SK-N-MC (cell line): ENCODE measurements around the gene LGMN.

Experiments used
- DNase-seq: peaks from one replicate; pipeline ENCODE4 v3.0.0-alpha.2; 2011; ENCODE audit warnings: low read depth, low spot score
- H3K27ac ChIP-seq: fragments of 200-600 bp; sonication (generic); 2 replicates; pipeline ENCODE4 v1.5.1; 2016; ENCODE audit warnings: mixed run types
- H3K36me3 ChIP-seq: fragments of 200-600 bp; sonication (generic); 2 replicates; pipeline ENCODE4 v1.6.1; 2017; ENCODE audit warnings: antibody characterized with exemption, low read length, mixed read lengths; ENCODE audit not compliant: insufficient read depth
- H3K4me3 ChIP-seq: fragments of 200-600 bp; sonication (generic); 2 replicates; pipeline ENCODE4 v1.5.1; 2016
- H3K9ac ChIP-seq: fragments of 200-600 bp; sonication (generic); 2 replicates; pipeline ENCODE4 v1.8.0; 2017; ENCODE audit warnings: mixed run types, mixed read lengths; ENCODE audit not compliant: insufficient read length
- H3K9me3 ChIP-seq: fragments of 200-600 bp; sonication (generic); 2 replicates; pipeline ENCODE4 v1.6.1; 2017; ENCODE audit warnings: low read depth, mild to moderate bottlenecking, antibody characterized with exemption, low read length, moderate library complexity, mixed read lengths
- EZH2 ChIP-seq: fragments of 200-600 bp; sonication (generic); IDR thresholded peaks from one replicate; pipeline ENCODE4 v1.6.1; 2017; ENCODE audit warnings: antibody characterized with exemption
- FOXP2 ChIP-seq: optimal IDR thresholded peaks from 2 replicates; pipeline ENCODE3; 2011; ENCODE audit warnings: mild to moderate bottlenecking, moderate library complexity; ENCODE audit not compliant: insufficient read depth; ENCODE audit errors: extremely low read length, control extremely low read depth
- POLR2AphosphoS5 ChIP-seq: IDR thresholded peaks from 2 replicates; pipeline ENCODE4 v1.6.1; 2012; ENCODE audit warnings: mild to moderate bottlenecking, low read depth, low read length, borderline replicate concordance

Gene LGMN

DNA sequence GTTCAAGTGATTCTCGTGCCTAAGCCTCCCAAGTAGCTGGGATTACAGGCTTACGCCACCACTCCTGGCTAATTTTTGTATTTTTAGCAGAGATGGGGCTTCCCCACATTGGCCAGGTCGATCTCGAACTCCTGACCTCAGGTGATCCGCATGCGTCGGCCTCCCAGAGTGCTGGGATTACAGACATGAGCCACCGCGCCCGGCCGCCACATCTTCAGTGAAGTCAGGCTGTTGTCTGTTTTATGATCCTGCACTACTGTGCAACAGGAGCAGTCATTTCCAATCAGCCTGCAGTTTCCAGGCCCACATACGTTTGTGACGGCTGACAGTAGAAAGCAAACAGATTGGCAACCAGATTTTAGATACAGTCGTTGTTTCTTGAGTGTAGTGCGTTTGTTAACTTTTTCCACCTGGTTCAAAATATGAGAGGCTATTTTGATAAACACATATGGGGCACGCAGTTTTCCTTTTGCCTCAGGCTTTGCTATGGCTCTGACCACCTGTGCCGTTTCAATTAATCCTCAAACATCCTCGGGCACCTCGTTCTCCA lies 74.8 kb downstream of the LGMN start:
- TF ChIP-seq FOXP2 (no peak), POLR2AphosphoS5 (no peak), EZH2 (no peak)
- H3K4me3 ChIP-seq = no peak overlapping the region
- DNase-seq = no peak
- no peak overlapping the region for H3K9ac ChIP-seq
- no peaks in the 10 kb centered on the region for H3K9me3 ChIP-seq
- no peak overlapping the region for H3K27ac ChIP-seq
- no peaks in the 10 kb centered on the region for H3K36me3 ChIP-seq

- Histone ChIP-seq H3K4me3 (no peak overlapping the region), H3K27ac (peak overlapping the region; percentile 20; the same call in 1 of the 2 replicates), H3K9ac (no peak overlapping the region), H3K36me3 (no peaks in the 10 kb centered on the region), H3K9me3 (no peaks in the 10 kb centered on the region)
- no peak for TF ChIP-seq FOXP2
- TF ChIP-seq POLR2AphosphoS5 = no peak
- TF ChIP-seq EZH2 = no peak
- no peak for DNase-seq
These were observed 77.6 kb downstream of the LGMN start for GRCh38 chr14:92670643-92671366.

GRCh38 chr14:92670160-92670559 lies 78.3 kb downstream of the LGMN start:
- no peaks in the 10 kb centered on the region for H3K9me3 ChIP-seq
- H3K9ac ChIP-seq = no peak overlapping the region
- peak overlapping the region; percentile 20; the same call in 1 of the 2 replicates for H3K27ac ChIP-seq
- DNase-seq = no peak
- no peaks in the 10 kb centered on the region for H3K36me3 ChIP-seq
- no peak overlapping the region for H3K4me3 ChIP-seq
- no peak for TF ChIP-seq FOXP2
- TF ChIP-seq EZH2 = no peak
- no peak for TF ChIP-seq POLR2AphosphoS5

- no peaks in the 10 kb centered on the region for H3K36me3 ChIP-seq
- H3K27ac ChIP-seq = no peak overlapping the region
- no peak for DNase-seq
- no peaks in the 10 kb centered on the region for H3K9me3 ChIP-seq
- H3K4me3 ChIP-seq = no peak overlapping the region
- no peak overlapping the region for H3K9ac ChIP-seq
- no peak for TF ChIP-seq FOXP2
- TF ChIP-seq EZH2 = no peak
- no peak for TF ChIP-seq POLR2AphosphoS5
These were observed 80.0 kb downstream of the LGMN start for GRCh38 chr14:92668276-92668973.

- Histone ChIP-seq H3K9ac (no peak overlapping the region), H3K27ac (no peak overlapping the region), H3K9me3 (no peaks in the 10 kb centered on the region)
These were observed 82.2 kb downstream of the LGMN start for GRCh38 chr14:92666251-92666650.

DNA sequence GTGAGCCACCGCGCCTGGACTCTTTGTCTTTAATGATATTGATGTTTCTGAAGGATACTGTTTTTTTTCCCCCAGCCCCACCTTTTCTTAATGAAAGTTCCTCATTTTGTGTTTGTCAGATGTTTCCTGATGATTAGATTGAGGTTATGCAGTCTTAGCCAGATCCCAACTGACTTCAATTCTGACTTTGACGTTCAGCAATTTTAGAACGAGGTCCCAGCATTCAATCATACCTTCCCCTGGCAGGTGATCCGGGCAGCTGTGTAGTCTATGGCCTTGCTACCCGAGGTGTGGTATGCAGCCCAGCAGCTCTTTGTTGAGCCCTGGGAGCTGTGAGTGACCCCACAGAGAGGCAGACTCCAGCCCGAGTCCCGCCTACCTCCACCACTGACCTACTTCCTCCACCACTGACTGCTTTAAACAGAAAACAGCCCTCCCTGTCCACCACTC lies 82.7 kb downstream of the LGMN start:
- H3K9me3 ChIP-seq = no peaks in the 10 kb centered on the region
- no peak overlapping the region for H3K4me3 ChIP-seq
- no peak for TF ChIP-seq FOXP2
- no peak for TF ChIP-seq EZH2
- no peak for TF ChIP-seq POLR2AphosphoS5
- H3K9ac ChIP-seq = no peak overlapping the region
- no peak overlapping the region for H3K27ac ChIP-seq
- DNase-seq = no peak
- H3K36me3 ChIP-seq = no peaks in the 10 kb centered on the region

More at GRCh38 chr14:92666251-92666650, 82.2 kb downstream of the LGMN start:
- TF ChIP-seq EZH2 (no peak), FOXP2 (no peak), POLR2AphosphoS5 (no peak)
- H3K4me3 ChIP-seq = no peak overlapping the region
- no peaks in the 10 kb centered on the region for H3K36me3 ChIP-seq
- DNase-seq = no peak

- H3K27ac ChIP-seq = no peak overlapping the region
- no peak for TF ChIP-seq POLR2AphosphoS5
- TF ChIP-seq EZH2 = no peak
- no peak for TF ChIP-seq FOXP2
These were observed 85.4 kb downstream of the LGMN start for GRCh38 chr14:92663049-92663448.

GRCh38 chr14:92660571-92660970 lies 87.9 kb downstream of the LGMN start:
- H3K27ac ChIP-seq = no peak overlapping the region
- H3K4me3 ChIP-seq = no peak overlapping the region
- no peak overlapping the region for H3K9ac ChIP-seq
- no peaks in the 10 kb centered on the region for H3K9me3 ChIP-seq
- no peak for DNase-seq
- H3K36me3 ChIP-seq = no peaks in the 10 kb centered on the region
- TF ChIP-seq FOXP2 (no peak), EZH2 (no peak), POLR2AphosphoS5 (no peak)

More at GRCh38 chr14:92663049-92663448, 85.4 kb downstream of the LGMN start:
- DNase-seq = no peak
- Histone ChIP-seq H3K9ac (no peak overlapping the region), H3K9me3 (no peaks in the 10 kb centered on the region), H3K4me3 (no peak overlapping the region), H3K36me3 (no peaks in the 10 kb centered on the region)
